HG03378 (cell line): Measurements from ENCODE around the gene NRP2.

ENCODE experiments used
- ATAC-seq: cut with Tn5 transposase; IDR thresholded peaks from one replicate; pipeline ENCODE4 v1.9.1; 2021; ENCODE audit warnings: mild to moderate bottlenecking, moderate library complexity; ENCODE audit not compliant: unreplicated experiment

NRP2 gene

DNA sequence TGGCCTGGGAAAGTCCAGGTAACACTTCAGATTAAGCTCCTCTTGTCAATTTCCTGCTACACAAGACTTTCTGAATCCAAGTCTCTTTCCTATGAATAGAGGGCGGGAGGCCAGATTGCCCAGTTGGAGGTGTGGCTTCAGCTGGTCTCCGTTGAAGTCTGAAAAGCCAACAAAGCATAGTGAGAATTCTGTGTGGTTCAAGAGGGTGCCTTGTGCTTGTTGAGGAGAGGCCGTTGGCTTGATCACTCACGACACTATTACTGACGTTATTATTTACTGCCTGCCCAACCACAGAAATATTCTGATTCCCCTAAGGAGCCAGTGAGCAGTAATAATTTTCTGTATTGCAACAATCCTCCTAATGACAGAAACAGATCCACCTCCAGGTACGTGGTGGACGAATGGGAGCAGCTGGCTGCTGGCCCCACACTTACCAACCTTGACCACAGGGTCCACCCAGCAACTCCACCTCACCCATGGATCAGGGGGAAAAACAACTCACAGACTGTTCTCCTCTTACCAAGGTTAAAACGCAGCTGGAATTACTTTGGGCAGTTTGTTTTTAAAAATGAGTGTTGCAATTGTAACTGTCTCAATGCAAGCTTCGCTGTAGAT lies 21.9 kb downstream of the NRP2 start:
- ATAC-seq: no peak

DNA sequence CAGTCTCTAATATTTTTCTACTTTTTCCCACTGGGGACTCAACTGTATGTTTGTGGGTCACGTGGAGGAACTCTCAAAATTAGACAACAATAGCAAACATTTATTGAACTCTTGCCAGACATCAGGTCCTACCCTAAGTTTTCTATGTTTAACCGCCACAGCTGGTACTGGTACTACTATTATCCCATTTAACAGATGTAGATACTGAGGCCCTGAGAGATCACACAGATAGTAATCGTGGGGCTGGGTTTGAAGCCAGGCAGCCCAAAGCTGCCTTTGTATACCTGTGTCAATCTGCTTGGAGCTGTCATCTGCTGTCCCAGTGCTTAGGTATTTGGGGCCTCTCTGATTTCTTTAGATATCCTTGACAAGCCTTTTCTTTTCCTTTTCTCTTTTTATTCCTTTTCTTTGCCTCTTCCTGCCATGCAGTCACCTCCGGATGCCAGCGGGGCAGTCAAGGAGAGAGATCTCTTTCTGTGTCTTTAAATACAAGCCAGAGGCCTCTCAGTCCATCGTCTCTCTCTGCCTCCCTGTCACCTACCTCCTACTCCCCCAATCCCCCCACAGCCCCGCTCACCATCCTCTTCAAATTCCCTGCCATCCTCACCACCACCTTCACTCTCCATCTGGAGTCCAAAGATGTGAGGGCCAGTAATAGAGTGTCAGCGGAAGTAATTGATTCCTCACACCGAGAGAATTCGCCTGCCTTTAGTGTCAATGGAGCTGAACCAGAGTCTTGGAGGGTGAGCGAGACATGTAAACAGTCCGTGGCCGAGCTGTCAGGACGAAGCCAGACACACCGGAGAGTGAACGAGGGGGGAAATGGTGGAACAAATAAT lies 23.4 kb downstream of the NRP2 start:
- ATAC-seq: no peak

DNA sequence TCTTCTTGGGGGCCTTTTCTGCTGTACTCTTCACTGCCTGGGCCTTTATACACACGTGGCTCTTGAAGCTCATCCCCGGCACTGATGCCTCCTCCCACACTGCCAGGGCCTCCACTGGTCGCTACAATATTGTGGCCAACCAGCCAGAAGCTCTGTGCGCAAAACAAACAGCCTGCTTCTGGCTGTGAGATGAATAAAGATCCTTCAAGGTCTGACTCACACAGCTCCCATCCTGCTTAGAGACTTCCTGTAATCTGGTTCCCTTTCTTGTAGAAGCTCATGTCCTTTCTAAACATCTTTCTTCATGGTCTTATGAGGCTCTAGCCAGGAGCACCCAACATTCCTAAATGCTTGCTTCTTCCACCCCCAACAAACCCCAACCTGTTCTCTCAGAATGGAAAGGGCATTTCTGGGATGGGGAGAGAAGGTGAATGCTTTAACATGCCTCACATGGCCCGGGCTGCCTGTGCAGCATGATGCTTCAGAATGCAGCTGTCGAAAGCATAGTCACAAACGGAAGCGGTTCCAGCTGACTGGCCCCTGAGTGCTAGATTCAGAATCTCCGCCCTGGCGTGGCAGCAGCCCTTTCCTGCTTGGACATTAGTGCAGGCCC lies 24.6 kb downstream of the NRP2 start:
- ATAC-seq: peak; percentile 94

DNA sequence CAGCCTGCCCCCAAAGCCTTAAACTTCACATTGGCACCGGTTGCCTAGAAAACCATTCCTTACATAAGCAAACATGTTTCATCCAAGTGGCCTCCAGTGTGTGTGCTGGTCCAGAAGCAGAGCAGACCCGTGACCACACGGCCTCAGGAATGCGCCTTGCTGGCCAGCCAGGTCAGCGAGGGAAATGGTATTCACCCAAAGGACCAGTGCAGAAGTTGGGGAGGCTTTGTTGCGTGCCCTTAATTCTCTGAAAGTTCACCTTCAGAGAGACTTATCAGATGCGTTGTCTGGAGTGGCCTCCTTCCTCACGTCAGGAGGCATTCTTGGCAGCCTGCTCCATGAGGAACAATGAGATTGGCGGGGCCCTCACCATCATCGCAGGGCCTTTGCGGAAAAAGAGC lies 25.9 kb downstream of the NRP2 start:
- no peak for ATAC-seq

DNA sequence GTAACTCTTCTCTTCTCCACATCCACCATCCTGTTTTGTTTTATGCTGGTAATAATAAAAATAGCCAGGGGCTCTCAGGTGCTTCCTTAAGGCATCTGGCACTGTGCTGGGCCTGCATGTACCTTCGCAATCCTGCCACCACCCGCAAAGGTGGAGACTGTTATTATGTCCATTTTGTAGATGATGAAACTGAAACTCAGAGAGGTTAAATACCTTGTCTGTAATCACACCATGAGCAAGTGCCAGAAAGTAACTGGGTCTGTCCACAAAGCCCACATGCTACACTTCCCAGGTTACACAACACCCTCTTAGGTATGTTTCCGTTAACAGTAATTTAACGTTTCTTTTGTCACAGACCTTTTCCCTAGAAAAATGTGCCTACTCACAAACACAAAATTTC lies 27.0 kb downstream of the NRP2 start:
- ATAC-seq: no peak

DNA sequence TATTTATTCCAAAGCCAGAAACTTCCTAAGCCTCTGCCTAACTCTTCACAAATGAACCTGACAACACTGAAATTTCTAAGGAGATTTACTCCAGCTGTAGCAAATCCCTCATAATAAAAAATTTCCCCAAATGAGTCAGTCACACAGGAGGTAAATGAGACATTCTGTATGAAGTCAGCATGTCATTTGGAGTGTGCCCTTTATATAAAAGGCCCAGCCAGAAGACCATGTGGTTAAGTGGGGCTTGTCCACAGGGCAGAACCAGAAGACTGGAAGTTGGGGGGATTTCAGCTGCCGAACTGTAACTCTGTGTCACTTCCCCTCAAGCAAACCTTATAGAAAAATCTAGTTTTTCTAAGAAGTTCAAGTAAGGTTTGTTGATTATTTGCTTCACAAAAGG lies 30.2 kb downstream of the NRP2 start:
- no peak for ATAC-seq

DNA sequence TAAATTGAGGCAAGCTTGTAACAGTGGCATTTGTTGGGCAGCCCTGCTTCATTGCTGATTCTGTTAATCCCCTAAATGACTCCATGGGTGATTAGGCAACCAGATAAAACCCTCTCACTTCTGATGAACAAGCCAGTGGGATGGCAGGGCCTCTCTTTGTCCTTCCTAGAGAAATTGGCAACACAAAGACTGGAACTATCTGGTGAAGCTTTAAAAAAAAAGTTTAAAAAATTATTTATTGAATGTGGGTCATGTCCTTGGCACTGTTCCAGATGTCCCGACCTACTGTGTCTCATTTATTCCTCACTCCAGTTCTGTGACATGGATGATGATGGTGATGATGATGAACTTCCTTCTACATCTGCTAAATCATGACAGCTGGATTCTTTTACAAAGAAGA lies 30.8 kb downstream of the NRP2 start:
- ATAC-seq: no peak

DNA sequence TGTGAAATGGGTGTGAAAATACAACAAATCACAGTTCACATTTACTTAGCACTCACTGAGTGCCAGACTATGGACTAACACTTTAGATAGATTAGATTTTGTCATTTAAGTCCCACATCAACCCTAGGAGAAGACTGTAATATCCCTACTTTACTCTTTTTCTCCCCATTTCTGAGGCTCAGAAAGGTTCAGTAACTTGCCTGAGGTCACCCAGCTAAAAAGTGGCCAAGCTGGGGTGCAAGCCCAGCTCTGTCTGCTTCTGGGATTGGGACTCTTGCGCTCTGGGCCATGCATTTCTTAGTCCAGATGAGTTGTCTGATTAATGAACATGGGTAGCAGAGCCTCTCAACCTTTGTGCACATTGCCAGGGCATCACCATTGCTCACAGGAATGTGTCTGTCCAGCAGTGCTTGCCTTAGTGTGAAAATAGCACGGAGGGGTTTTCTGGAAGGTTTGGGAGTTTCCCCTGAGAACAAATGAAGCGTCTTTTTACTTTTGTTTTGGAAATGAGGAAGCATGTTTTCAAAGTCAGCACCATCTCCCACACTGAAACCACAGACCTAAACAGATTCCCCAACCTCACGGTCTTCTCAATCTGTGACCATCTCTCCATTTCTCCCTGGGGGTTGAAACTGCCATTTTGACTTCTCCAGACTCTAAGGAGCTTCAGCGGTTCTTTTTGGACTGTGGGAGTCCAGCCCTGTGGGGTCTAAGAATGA lies 31.9 kb downstream of the NRP2 start:
- ATAC-seq: peak; percentile 78

DNA sequence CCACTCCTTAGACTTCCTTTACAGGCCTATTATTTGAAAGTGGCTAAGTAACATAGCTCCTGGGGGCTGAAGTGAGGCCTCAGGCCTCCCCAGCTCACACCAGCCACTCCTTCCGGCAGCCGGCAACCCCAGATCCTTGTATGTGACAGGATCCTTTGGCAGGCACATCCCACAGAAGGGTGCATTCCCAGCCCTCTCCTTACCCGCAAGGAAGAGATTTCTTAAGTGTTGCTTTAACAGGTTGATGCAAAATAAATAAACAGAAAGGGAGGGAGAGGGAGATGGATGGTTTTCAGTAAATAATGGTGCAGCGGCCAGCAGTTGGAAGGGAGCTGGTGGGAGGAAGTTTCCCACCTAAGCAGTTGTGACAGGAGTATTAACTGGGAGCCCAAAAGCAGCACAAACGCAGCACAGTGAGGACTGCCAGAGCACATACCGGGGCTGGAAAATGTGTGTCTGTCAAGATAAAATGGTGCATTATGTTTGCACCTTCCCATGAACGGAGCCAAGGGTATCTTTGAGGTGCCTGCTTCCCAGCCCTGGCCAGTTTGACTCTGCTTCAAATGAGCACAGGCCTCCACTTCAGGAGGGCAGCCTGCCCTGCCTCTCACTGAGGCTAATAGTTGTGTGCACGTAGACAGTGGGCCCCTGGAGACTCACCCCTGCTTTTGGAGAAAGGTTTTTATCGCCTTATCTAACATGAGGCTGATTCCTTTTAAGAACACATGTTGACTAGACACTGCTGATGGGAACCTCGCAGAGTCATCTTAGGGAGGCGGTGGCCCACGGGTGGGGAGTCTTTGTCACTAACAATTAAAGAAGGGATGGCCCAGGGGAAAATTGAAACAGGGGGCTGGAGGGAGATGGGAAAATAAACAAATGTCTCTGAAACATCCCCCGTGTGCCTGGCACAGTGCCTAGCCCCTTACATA lies 32.8 kb downstream of the NRP2 start:
- peak; percentile 23 for ATAC-seq

DNA sequence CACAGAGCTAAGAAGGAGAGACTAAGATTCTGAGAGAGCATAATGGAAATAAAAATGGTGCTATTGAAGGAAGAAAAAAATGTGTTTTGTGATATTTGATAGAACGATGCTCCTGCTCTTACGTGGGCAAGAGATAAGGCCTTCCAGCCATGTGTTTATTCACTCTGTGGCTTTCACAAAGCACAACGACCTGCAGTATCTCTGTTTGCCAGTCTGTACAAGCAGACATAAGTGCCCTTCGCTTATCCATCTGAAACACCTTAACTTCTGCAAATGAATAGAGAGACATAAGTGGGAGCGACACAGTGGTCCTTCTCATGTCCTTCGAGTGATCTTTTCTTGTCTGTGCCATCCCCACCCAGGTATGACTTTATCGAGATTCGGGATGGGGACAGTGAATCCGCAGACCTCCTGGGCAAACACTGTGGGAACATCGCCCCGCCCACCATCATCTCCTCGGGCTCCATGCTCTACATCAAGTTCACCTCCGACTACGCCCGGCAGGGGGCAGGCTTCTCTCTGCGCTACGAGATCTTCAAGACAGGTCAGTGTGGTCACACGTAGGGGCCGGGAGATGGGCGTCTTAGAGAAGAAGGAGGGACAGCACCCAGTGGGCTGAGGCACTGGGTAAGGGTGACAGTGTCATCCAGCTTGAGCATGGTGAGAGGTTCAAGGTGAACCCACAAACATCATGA lies 33.7 kb downstream of the NRP2 start:
- no peak for ATAC-seq

DNA sequence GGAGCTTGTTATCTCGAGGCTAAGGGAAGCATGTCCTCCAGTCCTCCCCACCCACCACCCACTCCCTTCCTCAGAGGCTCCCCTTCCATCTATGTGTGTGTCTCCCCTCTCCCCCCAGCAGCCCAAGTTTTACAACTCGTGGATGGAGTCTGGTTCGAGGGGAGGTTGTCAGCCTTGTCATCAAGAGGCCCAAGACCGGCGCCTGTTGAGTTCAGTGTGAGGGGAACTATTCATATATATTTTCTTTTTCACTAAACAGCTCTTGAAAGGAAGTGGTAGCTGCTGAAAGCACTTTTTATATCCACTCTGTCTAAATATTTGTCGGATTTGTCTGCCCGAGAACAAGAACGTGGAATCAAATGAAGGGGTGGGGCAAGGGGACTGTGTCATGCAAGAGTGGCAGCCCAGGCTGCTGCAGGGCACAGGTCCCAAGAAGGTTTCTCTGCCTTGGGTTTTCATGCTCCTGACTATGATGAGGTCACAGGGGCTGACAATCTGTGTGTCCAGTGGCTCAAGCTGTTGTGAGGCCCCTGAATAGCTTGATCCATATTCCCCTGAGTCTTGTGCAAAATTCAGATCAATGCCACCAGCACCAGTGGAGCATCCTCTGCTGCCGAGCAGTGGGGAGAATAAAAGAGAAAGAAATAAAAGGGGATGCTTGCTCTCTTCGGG lies 35.0 kb downstream of the NRP2 start:
- no peak for ATAC-seq

DNA sequence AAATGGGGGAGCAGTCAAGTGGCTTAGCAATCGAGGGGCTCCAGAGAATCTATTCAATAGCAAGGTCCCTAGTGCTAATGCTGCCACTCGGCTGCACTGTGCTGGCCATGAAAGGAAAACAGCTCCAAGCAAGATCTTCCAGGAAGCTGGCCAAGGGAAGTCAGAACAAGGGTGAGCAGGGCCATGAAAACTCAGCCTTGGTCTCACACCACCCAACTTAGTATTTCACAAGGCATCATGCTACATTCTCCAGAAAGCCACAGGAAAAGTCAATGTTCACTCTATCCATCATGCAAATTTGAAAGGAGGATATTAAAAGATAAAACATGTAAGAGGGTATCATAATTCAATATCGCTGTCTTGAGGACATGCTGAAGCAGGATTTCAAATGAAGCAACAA lies 35.7 kb downstream of the NRP2 start:
- ATAC-seq: no peak

DNA sequence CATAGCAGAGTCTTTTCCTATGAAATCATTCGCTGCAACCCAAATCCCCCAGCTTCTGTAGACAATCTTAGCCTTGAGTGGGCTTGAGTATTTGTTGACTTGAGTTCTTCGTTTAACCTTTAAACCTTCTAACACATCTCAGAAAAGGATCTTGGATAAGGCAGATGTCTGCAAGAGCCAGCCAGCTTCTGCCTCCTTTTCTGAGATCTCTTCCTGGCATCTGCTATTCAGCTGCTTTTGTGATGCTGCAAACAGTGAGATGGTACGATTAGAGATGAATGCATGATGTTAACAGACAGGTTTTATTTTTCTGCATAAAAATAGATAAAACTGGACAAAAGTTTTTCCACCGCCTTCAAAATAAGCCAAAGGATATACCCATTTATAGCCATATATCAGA lies 37.5 kb downstream of the NRP2 start:
- ATAC-seq: no peak

DNA sequence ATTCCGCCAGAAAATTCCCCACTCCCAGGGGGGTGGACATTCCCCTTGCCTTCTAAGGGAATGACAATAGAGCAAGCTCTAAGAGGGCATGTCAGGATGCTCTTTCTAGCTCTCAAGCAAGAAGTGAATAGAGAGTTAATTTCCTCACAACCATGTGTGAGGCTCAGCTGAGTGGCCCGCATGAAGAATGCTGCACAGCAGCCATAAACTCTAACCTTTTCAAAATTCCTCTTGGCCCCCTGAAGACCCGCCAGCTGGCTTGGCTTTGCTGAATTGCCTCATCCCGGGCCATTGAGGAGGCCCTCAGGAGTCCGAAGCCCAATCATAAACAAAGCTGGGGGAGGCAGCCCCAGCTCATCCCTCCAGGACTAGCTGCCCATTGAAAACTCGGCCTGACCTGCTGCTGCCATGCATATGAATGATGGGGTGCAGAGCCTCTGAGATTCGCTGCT lies 38.2 kb downstream of the NRP2 start:
- no peak for ATAC-seq

DNA sequence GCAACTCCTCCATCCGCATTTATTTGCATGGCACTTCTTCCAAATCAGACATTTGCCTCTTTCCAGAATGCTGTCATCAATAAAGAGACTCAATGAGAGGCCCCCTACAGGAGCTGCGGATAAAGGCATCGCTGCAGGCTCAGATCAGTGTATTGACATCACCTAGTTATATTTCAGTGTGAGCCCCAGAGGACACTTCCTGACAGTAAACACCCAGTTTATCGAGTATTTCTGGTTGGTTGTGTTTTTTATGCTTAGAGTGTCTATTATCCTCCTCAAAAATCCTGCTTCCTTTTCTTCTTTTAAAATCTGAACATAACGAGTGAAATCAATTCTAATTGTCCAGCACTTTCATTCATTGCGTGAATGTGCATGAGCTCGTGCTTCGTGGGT lies 38.8 kb downstream of the NRP2 start:
- no peak for ATAC-seq

DNA sequence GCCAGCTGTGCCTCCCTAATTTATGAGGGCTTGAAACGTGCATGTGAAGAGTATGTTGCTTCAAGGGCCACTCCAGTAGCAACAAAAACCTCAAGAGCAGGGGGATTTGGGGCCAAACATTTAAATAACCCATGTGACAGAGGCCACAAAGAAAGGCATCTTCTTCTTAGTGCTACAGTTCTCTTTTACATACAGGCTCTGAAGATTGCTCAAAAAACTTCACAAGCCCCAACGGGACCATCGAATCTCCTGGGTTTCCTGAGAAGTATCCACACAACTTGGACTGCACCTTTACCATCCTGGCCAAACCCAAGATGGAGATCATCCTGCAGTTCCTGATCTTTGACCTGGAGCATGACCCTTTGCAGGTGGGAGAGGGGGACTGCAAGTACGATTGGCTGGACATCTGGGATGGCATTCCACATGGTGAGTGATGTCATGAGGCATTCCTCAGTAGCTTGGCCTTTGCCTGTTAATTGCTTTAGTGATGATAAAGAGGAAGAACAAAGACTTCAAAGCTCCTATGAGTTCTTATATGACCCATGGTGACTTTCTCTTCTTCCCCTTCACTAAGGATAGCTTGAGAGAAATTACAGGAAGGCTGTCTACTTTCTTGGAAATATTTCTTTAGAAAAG lies 40.1 kb downstream of the NRP2 start:
- ATAC-seq: no peak

DNA sequence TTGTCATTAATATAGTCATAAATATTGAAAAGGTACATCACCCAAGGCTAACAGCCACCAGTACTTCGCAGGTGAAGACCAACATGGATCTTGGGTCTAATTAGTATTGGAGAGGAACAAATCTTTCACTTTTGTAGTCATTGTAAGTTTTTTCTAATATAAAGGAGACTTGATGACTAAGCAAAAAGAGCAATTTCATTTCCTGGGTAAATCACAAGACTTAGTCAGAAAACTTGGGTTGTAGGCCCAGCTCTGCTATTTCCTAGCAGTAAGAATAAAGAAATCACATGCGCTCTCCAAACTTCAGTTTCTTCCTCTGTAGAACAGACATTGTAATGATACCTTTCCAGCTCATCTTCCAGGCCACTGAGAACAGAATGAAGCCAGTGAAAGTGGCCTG lies 40.9 kb downstream of the NRP2 start:
- ATAC-seq: no peak

DNA sequence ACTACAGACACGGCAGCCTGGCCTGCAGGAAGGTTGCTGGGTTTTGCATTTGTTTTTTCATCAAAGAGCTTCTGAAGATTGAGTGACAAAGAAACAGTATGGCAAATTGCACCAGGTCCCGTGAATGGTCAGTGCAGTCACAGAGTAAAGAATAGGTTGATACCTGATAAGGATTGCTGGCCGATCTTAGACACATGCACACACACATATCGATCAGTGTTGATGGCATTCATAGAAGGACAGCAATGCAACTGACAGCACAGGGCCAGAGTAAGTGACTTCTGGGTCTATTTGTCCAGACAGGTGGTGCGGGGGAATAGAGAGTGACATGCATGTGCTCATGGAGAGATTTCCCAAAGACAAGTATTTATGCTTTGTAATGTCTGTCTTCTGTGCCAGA lies 42.8 kb downstream of the NRP2 start:
- ATAC-seq: no peak

DNA sequence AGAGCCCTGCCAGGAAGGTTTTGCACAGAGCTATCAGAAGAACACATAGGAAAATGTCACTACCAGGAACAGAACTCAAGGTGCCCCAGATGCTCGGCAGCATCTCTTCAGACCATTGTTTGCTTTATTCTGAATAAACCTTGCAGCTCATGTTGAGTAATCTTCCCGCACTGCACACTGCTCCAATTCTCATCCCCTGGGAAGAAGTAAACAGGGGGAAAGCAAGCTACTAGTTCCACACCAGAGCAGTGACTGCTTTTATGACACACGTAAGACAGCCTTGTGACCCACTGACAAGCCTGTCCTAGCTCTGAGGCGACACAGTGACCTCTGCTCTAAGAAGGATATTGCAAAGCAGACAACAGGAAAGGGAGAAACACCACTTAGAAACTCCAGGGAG lies 44.2 kb downstream of the NRP2 start:
- no peak for ATAC-seq
